ENCODE data around the gene MUSTN1.

DNA sequence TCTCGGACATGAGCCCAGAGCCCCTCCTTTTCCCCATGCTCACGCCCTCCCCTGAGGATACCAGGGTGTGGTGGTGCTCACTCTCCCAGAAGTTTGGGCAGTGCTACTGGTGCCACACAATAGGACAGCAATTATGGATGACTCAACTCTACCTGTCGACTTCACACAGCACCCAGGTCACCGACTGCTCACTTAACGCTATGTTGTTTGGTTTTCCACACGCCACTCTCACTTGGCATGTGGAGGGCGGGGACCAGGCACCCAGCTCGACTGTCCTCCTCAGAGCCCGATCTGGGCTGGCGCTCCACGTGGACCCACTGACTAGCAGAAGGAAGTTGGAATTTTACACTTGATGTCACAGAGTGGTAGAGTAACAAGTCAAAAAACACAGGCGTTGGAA lies 31.6 kb upstream of the MUSTN1 start:
- TF ChIP-seq, protein P1, sequence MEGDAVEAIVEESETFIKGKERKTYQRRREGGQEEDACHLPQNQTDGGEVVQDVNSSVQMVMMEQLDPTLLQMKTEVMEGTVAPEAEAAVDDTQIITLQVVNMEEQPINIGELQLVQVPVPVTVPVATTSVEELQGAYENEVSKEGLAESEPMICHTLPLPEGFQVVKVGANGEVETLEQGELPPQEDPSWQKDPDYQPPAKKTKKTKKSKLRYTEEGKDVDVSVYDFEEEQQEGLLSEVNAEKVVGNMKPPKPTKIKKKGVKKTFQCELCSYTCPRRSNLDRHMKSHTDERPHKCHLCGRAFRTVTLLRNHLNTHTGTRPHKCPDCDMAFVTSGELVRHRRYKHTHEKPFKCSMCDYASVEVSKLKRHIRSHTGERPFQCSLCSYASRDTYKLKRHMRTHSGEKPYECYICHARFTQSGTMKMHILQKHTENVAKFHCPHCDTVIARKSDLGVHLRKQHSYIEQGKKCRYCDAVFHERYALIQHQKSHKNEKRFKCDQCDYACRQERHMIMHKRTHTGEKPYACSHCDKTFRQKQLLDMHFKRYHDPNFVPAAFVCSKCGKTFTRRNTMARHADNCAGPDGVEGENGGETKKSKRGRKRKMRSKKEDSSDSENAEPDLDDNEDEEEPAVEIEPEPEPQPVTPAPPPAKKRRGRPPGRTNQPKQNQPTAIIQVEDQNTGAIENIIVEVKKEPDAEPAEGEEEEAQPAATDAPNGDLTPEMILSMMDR (IDR thresholded peaks at IDR 0.05): no peak
- no peak for TF ChIP-seq EZH2 (IDR thresholded peaks at IDR 0.05; ENCODE audit: borderline replicate concordance, insufficient read depth, low read depth, low read length, poor library complexity, severe bottlenecking)
